CD4-positive, alpha-beta T cell (primary cell): ENCODE results near the gene SLC37A1. TPM values are rescaled to one million over a fixed set of nuclear protein-coding genes. Genes with fewer than 3 reads are reported as not detected.

Experiments used
- ATAC-seq: fragments of 200-7000 bp; cut with Tn5 transposase; one replicate; pipeline ENCODE4 v1.10.0; 2022; ENCODE audit warnings: mild to moderate bottlenecking; ENCODE audit not compliant: poor library complexity
- CTCF ChIA-PET: fragments of 350-600 bp; sonication (Branson Sonifier 250); formaldehyde crosslinking; loops from one replicate; lab custom pipeline; 2021; ENCODE audit warnings: antibody characterized with exemption, inconsistent platforms; lab: Charles Lee
- POLR2A ChIA-PET: fragments of 350-600 bp; sonication (Branson Sonifier 250); formaldehyde crosslinking; loops from one replicate; lab custom pipeline; 2021; ENCODE audit warnings: antibody characterized with exemption, inconsistent platforms; lab: Charles Lee
- DNase-seq, 14 experiments: peaks; one replicate each; pipeline ENCODE4 v3.0.0-alpha.2; 2013 to 2020; ENCODE audit warnings: mixed read lengths in 2 of 14
- H3K27ac ChIP-seq, 2 donors: one replicate each; pipeline versions ENCODE4 v1.5.1 to v1.7.0; 2013; ENCODE audit warnings: low read length in 2 of 2, low read depth in 1 of 2, mild to moderate bottlenecking in 1 of 2
- H3K27me3 ChIP-seq, 2 experiments: 1 replicate in 1 of 2; 2 replicates in 1 of 2; pipeline versions ENCODE4 v1.6.1 to v1.7.0; 2013; ENCODE audit warnings: low read length in 2 of 2, control low read depth in 1 of 2, mild to moderate bottlenecking in 1 of 2, moderate library complexity in 1 of 2; ENCODE audit not compliant: insufficient read depth in 2 of 2, control insufficient read depth in 1 of 2
- H3K36me3 ChIP-seq: one replicate; pipeline ENCODE4 v1.6.1; 2013; ENCODE audit warnings: low read length, control low read depth; ENCODE audit not compliant: insufficient read depth
- H3K4me1 ChIP-seq: one replicate; pipeline ENCODE4 v1.6.1; 2013; ENCODE audit warnings: low read length, control low read depth; ENCODE audit not compliant: insufficient read depth
- H3K4me3 ChIP-seq: one replicate; pipeline ENCODE4 v1.5.1; 2013; ENCODE audit warnings: mild to moderate bottlenecking, low read length, moderate library complexity
- H3K9me3 ChIP-seq, 2 experiments: 1 replicate in 1 of 2; 2 replicates in 1 of 2; pipeline versions ENCODE4 v1.6.1 to v1.7.0; 2013; ENCODE audit warnings: low read length in 2 of 2, mild to moderate bottlenecking in 2 of 2, control low read depth in 1 of 2, moderate library complexity in 1 of 2; ENCODE audit not compliant: control insufficient read depth in 1 of 2, insufficient read depth in 1 of 2
- H3K27ac Mint-ChIP-seq: one replicate; pipeline ENCODE4 v1.8.0; 2020; ENCODE audit warnings: mixed read lengths
- H3K27me3 Mint-ChIP-seq: one replicate; pipeline ENCODE4 v1.8.0; 2021; ENCODE audit warnings: mixed read lengths
- H3K36me3 Mint-ChIP-seq: one replicate; pipeline ENCODE4 v1.8.0; 2021; ENCODE audit warnings: low read depth, mixed read lengths
- H3K4me1 Mint-ChIP-seq: one replicate; pipeline ENCODE4 v1.8.0; 2021; ENCODE audit warnings: low read depth, mixed read lengths
- H3K4me3 Mint-ChIP-seq: one replicate; pipeline ENCODE4 v1.8.0; 2020; ENCODE audit warnings: mild to moderate bottlenecking, mixed read lengths
- H3K9me3 Mint-ChIP-seq: one replicate; pipeline ENCODE4 v1.8.0; 2020; ENCODE audit warnings: mixed read lengths
- CTCF ChIP-seq: fragments of 200-600 bp; IDR thresholded peaks from one replicate; pipeline ENCODE4 v1.8.0; 2022; ENCODE audit warnings: antibody characterized with exemption, mild to moderate bottlenecking
- intact Hi-C, 2 experiments: fragments of 100-400 bp; cut with DNase I in 1 of 2; cut with micrococcal nuclease in 1 of 2; formaldehyde crosslinking; loops; one replicate each; pipeline versions ENCODE4 v1.15.1 to v1.9.0; 2023 to 2025; cut with DNase I, micrococcal nuclease
- total RNA-seq, 174 experiments: library from RNA in 2 of 174; stranded (reverse) in 2 of 174; gene quantifications; one replicate each; pipeline ENCODE4 v1.2.3 and lab custom pipeline; 2021 to 2026

Gene SLC37A1
- total RNA-seq, 2 experiments from 2014 or later: 16.4 to 16.7 TPM

- ATAC-seq (no peak), DNase-seq (no peak)
- Histone ChIP-seq H3K36me3 (no peaks in the 10 kb centered on the region), H3K9me3 (no peaks in the 10 kb centered on the region), H3K4me1 (peaks cover 20% of the 10 kb centered on the region), H3K27me3 (no peaks in the 10 kb centered on the region), H3K27ac (no peak overlapping the region), H3K4me3 (no peak overlapping the region)
- CTCF ChIA-PET: no interaction called here
- Mint-ChIP-seq H3K4me1 (peaks cover 22% of the 10 kb centered on the region), H3K4me3 (no peak overlapping the region), H3K27me3 (no peaks in the 10 kb centered on the region), H3K27ac (no peak overlapping the region), H3K36me3 (no peaks in the 10 kb centered on the region), H3K9me3 (no peaks in the 10 kb centered on the region)
- TF ChIP-seq CTCF: no peak
- intact Hi-C loops: no loop called here
- POLR2A ChIA-PET: no interaction called here
Measured at GRCh38 chr21:42500225-42500624, 13.4 kb upstream of the SLC37A1 start.

GRCh38 chr21:42500736-42501135 lies 12.9 kb upstream of the SLC37A1 start:
- Histone ChIP-seq H3K27ac (no peak overlapping the region), H3K9me3 (no peaks in the 10 kb centered on the region), H3K4me3 (no peak overlapping the region), H3K27me3 (no peaks in the 10 kb centered on the region), H3K4me1 (peaks cover 16% of the 10 kb centered on the region), H3K36me3 (no peaks in the 10 kb centered on the region)
- no peak for DNase-seq
- ChIA-PET CTCF (no interaction called here), POLR2A (no interaction called here)
- Mint-ChIP-seq H3K9me3 (no peaks in the 10 kb centered on the region), H3K36me3 (no peaks in the 10 kb centered on the region), H3K4me1 (peaks cover 20% of the 10 kb centered on the region), H3K27me3 (no peaks in the 10 kb centered on the region), H3K4me3 (no peak overlapping the region), H3K27ac (no peak overlapping the region)
- no peak for TF ChIP-seq CTCF
- intact Hi-C loops: no loop called here
- ATAC-seq: no peak

DNA sequence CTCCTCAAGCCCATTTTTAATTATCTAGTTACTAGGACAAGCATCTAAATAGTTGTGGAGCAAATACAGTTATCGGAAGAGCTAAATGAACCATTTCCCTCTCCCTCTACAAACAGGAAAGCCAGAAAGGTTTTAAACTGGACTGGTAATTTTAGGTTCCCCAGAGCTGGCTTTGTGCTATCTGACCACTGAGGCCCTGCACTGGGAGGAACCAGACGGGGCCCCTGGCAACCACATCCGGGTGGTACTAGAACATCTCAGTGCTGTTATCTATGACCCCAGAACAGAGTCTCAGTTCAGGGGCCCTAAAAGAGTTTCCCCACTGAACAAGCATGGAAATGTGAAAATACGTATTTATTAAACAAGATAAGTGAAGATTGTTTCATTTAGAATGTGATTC lies 9.9 kb upstream of the SLC37A1 start:
- no peaks in the 10 kb centered on the region for H3K9me3 Mint-ChIP-seq
- no peaks in the 10 kb centered on the region for H3K27me3 ChIP-seq
- ChIA-PET CTCF (no interaction called here), POLR2A (no interaction called here)
- no peak overlapping the region for H3K27ac ChIP-seq
- H3K9me3 ChIP-seq: no peaks in the 10 kb centered on the region
- H3K27me3 Mint-ChIP-seq: no peaks in the 10 kb centered on the region
- no peak overlapping the region for H3K4me3 Mint-ChIP-seq
- TF ChIP-seq CTCF: no peak
- H3K4me1 ChIP-seq: peaks cover 4% of the 10 kb centered on the region
- peaks cover 4% of the 10 kb centered on the region for H3K4me1 Mint-ChIP-seq
- DNase-seq: no peak
- H3K36me3 Mint-ChIP-seq: no peaks in the 10 kb centered on the region
- ATAC-seq: no peak
- H3K27ac Mint-ChIP-seq: no peak overlapping the region
- intact Hi-C loops: no loop called here
- no peak overlapping the region for H3K4me3 ChIP-seq
- H3K36me3 ChIP-seq: no peaks in the 10 kb centered on the region
